Measurements from ENCODE around the gene CC2D2A. TPM values are rescaled to one million over a fixed set of nuclear protein-coding genes. Genes with fewer than 3 reads are reported as not detected.
A peak's percentile ranks its signal among the peaks of the same experiment; 100 is the strongest.

The CC2D2A gene
- total RNA-seq, 1 donor from 2014 or later, result 15.5 TPM

DNA sequence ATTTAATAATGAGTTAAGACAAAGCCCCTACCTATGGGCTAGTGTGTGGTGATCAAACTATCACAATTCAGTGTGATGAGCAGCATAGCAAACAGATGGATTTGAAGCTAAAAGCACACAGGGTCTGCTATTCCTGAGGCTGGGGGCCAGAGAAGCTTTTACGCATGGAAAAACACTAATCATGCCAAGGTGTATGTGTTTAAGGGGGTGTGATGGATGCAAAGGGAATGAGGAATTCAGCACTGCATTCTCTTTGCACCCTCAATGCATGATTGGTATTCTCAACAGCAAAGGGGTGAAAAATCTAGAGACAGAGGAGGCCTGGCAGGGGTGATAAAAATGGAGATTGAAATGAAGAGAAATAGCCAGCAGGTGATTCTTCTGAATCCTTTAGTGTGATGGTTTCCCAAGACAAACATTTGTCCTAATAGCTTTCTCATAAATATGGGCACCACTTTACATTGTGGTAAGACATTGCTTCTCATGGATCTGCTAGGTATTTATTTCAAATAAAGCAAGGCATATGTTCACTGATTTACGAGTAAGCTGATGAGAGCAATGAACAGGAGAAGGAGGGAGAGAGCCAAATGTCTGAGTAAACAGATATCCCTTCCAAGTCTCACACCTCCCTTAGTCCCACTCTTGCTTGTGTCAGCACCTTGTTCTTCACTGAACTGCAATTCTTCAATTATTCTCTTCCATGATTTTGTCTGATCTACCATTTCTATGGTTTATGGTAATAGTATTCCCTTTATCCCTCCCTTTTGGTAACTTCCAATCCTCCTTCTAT lies 26.1 kb upstream of the CC2D2A start:
- H3K4me1 ChIP-seq, result peaks cover 3% of the 10 kb centered on the region
- ATAC-seq (no peak), DNase-seq (no peak)
- no peak overlapping the region for H3K27ac ChIP-seq
- no peaks in the 10 kb centered on the region for H3K9me3 ChIP-seq
- H3K36me3 ChIP-seq, result no peaks in the 10 kb centered on the region
- H3K4me3 ChIP-seq, result no peak overlapping the region
- intact Hi-C loops (cut with DNase I), result no loop called here
- no peaks in the 10 kb centered on the region for H3K27me3 ChIP-seq
- TF ChIP-seq CTCF (IDR thresholded peaks at IDR 0.05), result no peak

DNA sequence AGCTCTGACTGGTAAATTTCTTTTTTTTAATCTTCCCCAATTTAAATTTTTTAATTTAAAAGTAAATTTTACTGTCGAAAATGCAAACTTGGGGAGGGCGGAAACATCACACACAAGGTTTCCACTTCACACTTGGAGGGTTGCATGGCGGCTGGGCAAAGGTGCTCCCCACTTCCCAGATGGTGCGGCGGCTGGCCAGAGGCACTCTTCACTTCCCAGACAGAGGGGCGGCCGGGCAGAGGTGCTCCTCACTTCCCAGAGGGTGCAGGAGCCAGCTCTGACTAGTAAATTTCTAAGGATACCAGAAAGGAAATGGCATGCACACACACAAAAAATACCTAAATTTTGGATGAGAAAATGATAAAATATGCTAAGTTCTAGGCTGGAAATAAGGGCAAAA lies 25.4 kb upstream of the CC2D2A start:
- H3K27ac ChIP-seq, result no peak overlapping the region
- no peak for TF ChIP-seq CTCF (IDR thresholded peaks at IDR 0.05)

DNA sequence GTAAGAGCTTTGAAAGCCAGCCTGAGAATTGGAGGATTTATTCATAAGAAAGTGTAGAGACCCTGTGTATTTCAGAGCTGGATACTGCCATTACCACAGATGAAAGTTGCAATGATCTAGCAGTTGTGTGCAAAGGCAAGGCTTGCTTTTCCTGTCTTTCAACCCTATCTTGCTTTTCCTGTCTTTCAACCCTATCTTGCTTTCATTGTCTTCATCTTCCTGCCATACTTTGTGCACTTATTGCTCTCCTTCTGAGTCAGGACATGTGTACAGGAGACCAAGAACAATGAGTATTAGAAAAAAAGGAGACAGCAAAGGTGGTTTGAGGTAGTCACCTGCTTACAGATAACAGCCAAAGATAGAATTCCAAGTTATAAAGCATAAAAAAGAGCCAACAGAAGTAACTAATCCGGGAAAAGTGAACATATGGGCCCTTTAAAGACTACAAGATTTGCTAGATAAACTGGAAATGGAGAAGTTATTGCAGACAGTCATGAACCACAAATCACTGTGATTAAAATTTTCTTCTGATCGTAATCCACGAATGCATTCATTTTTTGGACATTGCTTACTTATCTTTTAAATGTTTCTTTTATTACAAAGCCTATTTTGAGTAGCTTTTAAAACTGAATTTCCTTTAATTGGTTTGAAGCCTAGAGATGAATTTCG lies 24.7 kb upstream of the CC2D2A start:
- DNase-seq, result no peak

More for the DNA sequence above, 25.4 kb upstream of the CC2D2A start:
- Histone ChIP-seq H3K9me3 (no peaks in the 10 kb centered on the region), H3K27me3 (no peaks in the 10 kb centered on the region), H3K36me3 (no peaks in the 10 kb centered on the region), H3K4me1 (peaks cover 3% of the 10 kb centered on the region), H3K4me3 (no peak overlapping the region)
- intact Hi-C loops (cut with DNase I), result no loop called here
- ATAC-seq (no peak), DNase-seq (no peak)

GRCh38 chr4:15451181-15451865 lies 18.4 kb upstream of the CC2D2A start:
- no peak overlapping the region for H3K4me3 ChIP-seq
- ATAC-seq (peak; percentile 81), DNase-seq (no peak)
- no peaks in the 10 kb centered on the region for H3K27me3 ChIP-seq
- no peak for TF ChIP-seq CTCF (IDR thresholded peaks at IDR 0.05)
- no peaks in the 10 kb centered on the region for H3K9me3 ChIP-seq
- H3K27ac ChIP-seq, result peak overlapping the region; percentile 51
- H3K4me1 ChIP-seq, result peaks cover 18% of the 10 kb centered on the region
- H3K36me3 ChIP-seq, result no peaks in the 10 kb centered on the region
- intact Hi-C loops (cut with DNase I), result no loop called here

More for the DNA sequence above, 24.7 kb upstream of the CC2D2A start:
- TF ChIP-seq CTCF (IDR thresholded peaks at IDR 0.05), result no peak
- H3K36me3 ChIP-seq, result no peaks in the 10 kb centered on the region
- no peak for ATAC-seq
- intact Hi-C loops (cut with DNase I), result no loop called here
- no peak overlapping the region for H3K4me3 ChIP-seq
- H3K27me3 ChIP-seq, result no peaks in the 10 kb centered on the region
- H3K4me1 ChIP-seq, result peaks cover 3% of the 10 kb centered on the region
- H3K27ac ChIP-seq, result no peak overlapping the region
- H3K9me3 ChIP-seq, result no peaks in the 10 kb centered on the region

DNA sequence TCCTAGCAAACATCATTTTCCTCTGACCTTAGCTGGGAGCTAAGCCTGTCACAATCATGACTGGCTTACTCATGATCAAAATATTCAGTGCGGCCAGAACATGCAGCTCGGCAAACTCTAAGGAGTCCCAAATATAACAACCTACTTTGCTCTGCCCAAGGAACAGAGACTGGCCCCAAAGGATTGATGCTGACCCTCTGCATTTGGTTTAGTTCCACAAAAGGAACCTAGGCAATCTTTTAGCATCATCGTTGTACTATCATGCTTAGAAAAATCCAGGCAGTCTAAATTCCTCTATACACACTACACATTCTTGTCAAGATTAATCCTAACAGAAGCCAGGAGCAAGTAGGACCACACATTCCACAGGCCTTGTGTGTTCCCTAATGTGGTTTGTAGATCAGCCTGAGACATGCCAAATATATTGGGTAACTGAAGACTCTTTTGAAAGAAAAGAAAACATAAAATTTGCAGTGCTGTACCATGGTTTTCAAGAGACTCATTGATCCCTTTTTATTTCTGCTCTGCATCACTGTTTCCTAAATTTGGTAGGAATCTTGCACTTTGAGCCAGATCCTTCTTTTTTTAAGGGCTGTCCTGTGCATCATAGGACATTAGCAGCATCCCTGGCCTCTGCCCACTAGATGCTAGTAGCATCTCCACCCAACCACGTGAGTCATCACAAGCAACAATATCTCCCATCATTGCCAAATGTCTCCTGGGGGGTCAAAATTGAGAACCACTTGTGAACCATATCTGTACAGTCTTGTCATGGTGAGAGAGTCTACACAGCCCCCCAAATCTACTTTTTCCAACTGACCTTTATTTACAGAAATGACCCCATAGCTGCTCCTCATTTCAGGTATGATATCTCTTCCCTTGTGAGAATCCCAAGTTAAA lies 17.6 kb upstream of the CC2D2A start:
- H3K4me1 ChIP-seq, result peaks cover 18% of the 10 kb centered on the region

More for the DNA sequence above, 17.6 kb upstream of the CC2D2A start:
- Histone ChIP-seq H3K27me3 (no peaks in the 10 kb centered on the region), H3K36me3 (no peaks in the 10 kb centered on the region), H3K4me3 (no peak overlapping the region), H3K27ac (no peak overlapping the region), H3K9me3 (no peaks in the 10 kb centered on the region)
- ATAC-seq (peak; percentile 61), DNase-seq (no peak)
- no peak for TF ChIP-seq CTCF (IDR thresholded peaks at IDR 0.05)
- intact Hi-C loops (cut with DNase I), result no loop called here

All from upper lobe of right lung (tissue), 1 donor.